Kidney epithelial cell (primary cell): Measurements from ENCODE around the gene IGFBP5. TPM values are rescaled to one million over a fixed set of nuclear protein-coding genes. Genes with fewer than 3 reads are reported as not detected.
A peak's percentile ranks its signal among the peaks of the same experiment; 100 is the strongest.

ENCODE experiments used
- DNase-seq: peaks from one replicate; pipeline ENCODE4 v3.0.0-alpha.2; 2010; ENCODE audit warnings: low read depth
- H3K27me3 ChIP-seq: 2 replicates; pipeline ENCODE4 v1.6.0; 2011; ENCODE audit warnings: low read length; ENCODE audit not compliant: control insufficient read depth, insufficient read depth
- H3K36me3 ChIP-seq: 2 replicates; pipeline ENCODE4 v1.5.1; 2011; ENCODE audit warnings: low read length; ENCODE audit not compliant: control insufficient read depth, insufficient read depth
- H3K4me3 ChIP-seq: 2 replicates; pipeline ENCODE4 v1.5.1; 2011; ENCODE audit warnings: low read depth, mild to moderate bottlenecking, control low read depth, low read length
- CTCF ChIP-seq: IDR thresholded peaks from 2 replicates; pipeline ENCODE4 v1.5.1; 2011; ENCODE audit warnings: mild to moderate bottlenecking, moderate library complexity, low read length, control low read depth, inconsistent platforms; ENCODE audit not compliant: insufficient read depth, poor library complexity, severe bottlenecking
- total RNA-seq: library from RNA; depleted of rRNA; stranded (reverse); fragments of >200 nt; gene quantifications from 2 replicates; pipeline ENCODE4 v1.2.3, GENCODE V29; 2015

The IGFBP5 gene
- total RNA-seq, 1 donor from 2014 or later = 51.7 TPM

GRCh38 chr2:216643986-216644659, 51.2 kb downstream of the IGFBP5 start:
- DNase-seq = no peak
- Histone ChIP-seq H3K4me3 (no peak overlapping the region), H3K27me3 (no peaks in the 10 kb centered on the region), H3K36me3 (no peaks in the 10 kb centered on the region)
- no peak for TF ChIP-seq CTCF

DNA sequence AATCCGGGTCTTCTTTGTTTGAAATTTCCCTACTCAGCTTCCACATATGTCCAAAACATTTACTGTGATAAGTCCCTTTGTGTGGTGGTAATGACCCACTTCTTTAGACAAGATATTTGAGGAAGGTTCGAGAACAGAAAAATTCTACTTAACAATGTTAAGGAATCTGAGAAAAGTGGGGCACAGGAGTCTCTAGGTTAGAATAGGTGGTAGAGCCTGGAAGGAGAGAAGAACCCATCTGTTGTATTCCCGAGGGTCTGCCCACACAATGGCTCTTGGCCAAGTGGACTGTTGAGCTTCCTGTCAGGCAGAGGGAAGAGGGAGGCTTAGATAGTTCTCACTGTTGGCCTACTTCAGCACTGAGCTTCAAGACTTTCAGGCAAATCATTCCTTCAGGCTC, 57.9 kb downstream of the IGFBP5 start:
- no peaks in the 10 kb centered on the region for H3K36me3 ChIP-seq
- TF ChIP-seq CTCF = no peak
- H3K4me3 ChIP-seq = no peak overlapping the region
- DNase-seq = no peak
- no peaks in the 10 kb centered on the region for H3K27me3 ChIP-seq

DNA sequence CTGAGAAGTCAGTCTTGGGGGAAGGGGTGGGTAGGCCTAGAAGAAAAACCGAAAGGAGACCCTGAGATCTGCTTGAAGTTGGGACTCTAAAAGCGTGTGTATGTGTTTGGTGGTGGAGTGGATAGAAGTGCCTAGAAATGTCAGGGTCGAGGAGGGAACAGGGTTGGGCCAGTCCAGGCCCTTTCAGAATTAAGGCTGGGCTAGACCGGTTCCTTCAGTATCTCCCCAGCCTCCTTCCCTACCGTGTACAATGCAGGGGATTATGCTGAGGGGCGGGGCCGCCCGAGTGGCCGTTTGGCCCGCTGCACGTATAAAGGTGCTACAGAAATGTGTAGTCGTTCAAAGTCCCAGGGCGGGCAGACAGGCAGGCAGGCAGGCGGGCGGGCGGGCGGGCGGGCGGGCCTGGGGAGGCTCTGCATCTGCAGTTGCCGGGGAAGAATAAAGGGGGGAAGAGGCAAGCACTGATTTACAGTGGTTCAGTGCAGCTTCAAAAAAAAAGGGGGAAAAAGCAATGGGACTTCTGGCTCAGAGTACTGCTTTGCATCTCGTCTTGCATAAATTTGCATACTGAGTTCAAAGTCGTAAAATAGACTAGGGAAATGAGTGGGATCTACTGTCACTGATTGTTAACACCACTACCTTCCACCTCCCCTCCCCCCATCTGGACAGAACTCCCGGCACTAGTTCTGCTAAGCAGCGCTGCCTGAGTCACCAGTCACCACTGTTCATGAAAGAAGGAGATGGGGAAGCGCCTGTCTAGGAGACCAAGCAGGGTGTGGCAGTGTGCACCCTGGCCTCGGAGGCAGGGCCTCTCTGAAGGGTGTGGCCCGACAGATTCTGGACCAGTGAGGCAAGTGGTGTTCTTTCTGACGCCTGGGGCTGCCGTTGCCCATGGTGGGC, 58.5 kb downstream of the IGFBP5 start:
- peak; percentile 44 for DNase-seq
- Histone ChIP-seq H3K36me3 (no peaks in the 10 kb centered on the region), H3K4me3 (peak overlapping the region; percentile 49), H3K27me3 (no peaks in the 10 kb centered on the region)
- TF ChIP-seq CTCF = no peak

GRCh38 chr2:216635701-216636550, 59.4 kb downstream of the IGFBP5 start:
- Histone ChIP-seq H3K27me3 (no peaks in the 10 kb centered on the region), H3K4me3 (peak overlapping the region; percentile 49), H3K36me3 (no peaks in the 10 kb centered on the region)
- no peak for DNase-seq
- TF ChIP-seq CTCF = no peak

DNA sequence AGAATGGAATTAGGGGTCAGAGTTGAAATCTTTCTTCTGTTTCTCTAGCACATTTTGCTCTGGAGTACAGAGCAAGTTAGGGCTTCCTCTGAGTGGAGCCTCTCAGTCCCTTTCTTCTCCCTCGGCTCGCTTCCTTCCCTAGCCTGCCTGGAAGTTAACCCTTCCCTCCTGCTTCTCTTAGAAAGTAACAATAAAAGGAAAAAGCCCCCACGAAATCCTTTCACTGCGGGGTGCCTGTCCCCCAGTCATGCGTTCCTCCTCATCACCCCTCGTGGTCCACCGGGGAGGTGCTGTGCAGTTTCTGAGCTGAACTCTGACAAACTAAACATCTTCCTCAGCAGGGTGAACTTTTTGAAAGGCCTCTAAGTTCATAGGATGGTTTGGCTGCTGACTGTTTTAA, 60.2 kb downstream of the IGFBP5 start:
- Histone ChIP-seq H3K36me3 (no peaks in the 10 kb centered on the region), H3K27me3 (no peaks in the 10 kb centered on the region), H3K4me3 (peak overlapping the region; percentile 49)
- TF ChIP-seq CTCF = no peak
- DNase-seq = no peak
